ENCODE data around the gene C4orf50.
"Not testable (repeated sequence)": the region's sequence is repeated elsewhere in the genome, so short reads cannot be mapped to it uniquely, and the experiment has no call there.

C4orf50 gene

GRCh38 chr4:6012200-6012599 lies 6.0 kb downstream of the C4orf50 start:
- no peak for DNase-seq

GRCh38 chr4:6011686-6012085 lies 6.5 kb downstream of the C4orf50 start:
- DNase-seq = peak; percentile 8

GRCh38 chr4:6011271-6011671 lies 7.0 kb downstream of the C4orf50 start:
- DNase-seq = peak; percentile 7

GRCh38 chr4:6010789-6011188 lies 7.4 kb downstream of the C4orf50 start:
- no peak for DNase-seq

- DNase-seq = no peak
Observed at GRCh38 chr4:6009452-6009851, 8.8 kb downstream of the C4orf50 start.

- no peak for DNase-seq
Observed at GRCh38 chr4:6008766-6009385, 9.4 kb downstream of the C4orf50 start.

GRCh38 chr4:6008092-6008551 lies 10.1 kb downstream of the C4orf50 start:
- DNase-seq = no peak

GRCh38 chr4:6005175-6005574 lies 13.1 kb downstream of the C4orf50 start:
- DNase-seq = no peak

GRCh38 chr4:6003485-6003884 lies 14.7 kb downstream of the C4orf50 start:
- not testable (repeated sequence) for DNase-seq

GRCh38 chr4:6002926-6003325 lies 15.3 kb downstream of the C4orf50 start:
- DNase-seq = no peak

- DNase-seq = no peak
Observed at GRCh38 chr4:6002492-6002833, 15.8 kb downstream of the C4orf50 start.

GRCh38 chr4:6001680-6002491 lies 16.3 kb downstream of the C4orf50 start:
- no peak for DNase-seq

GRCh38 chr4:5999830-6000365 lies 18.3 kb downstream of the C4orf50 start:
- no peak for DNase-seq

- DNase-seq = no peak
Observed at GRCh38 chr4:5999356-5999755, 18.9 kb downstream of the C4orf50 start.

- peak; percentile 28 for DNase-seq
Observed at GRCh38 chr4:5998333-5998936, 19.8 kb downstream of the C4orf50 start.

GRCh38 chr4:5996641-5997040 lies 21.6 kb downstream of the C4orf50 start:
- DNase-seq = no peak

- no peak for DNase-seq
Observed at GRCh38 chr4:5995901-5996623, 22.2 kb downstream of the C4orf50 start.

GRCh38 chr4:5993876-5994811 lies 24.1 kb downstream of the C4orf50 start:
- no peak for DNase-seq

- not testable (repeated sequence) for DNase-seq
Observed at GRCh38 chr4:5993346-5993745, 24.9 kb downstream of the C4orf50 start.

- DNase-seq = peak; percentile 42
Observed at GRCh38 chr4:5992828-5993321, 25.4 kb downstream of the C4orf50 start.

GRCh38 chr4:5992171-5992827 lies 25.9 kb downstream of the C4orf50 start:
- no peak for DNase-seq
